ENCODE data around the gene OTOG.

- TF ChIP-seq CTCF (IDR thresholded peaks at IDR 0.05), result no peak
- no peak for TF ChIP-seq POLR2A (IDR thresholded peaks at IDR 0.05)
Observed at GRCh38 chr11:17594686-17595192, 47.7 kb downstream of the OTOG start.

Measured in ovary (tissue), 3 donors.